ENCODE measurements around the gene MGLL. TPM values are rescaled to one million over a fixed set of nuclear protein-coding genes. Genes with fewer than 3 reads are reported as not detected.

Gene MGLL
- total and polyA plus RNA-seq, 8 donors = 10.5 to 118 (median 37.9) TPM

DNA sequence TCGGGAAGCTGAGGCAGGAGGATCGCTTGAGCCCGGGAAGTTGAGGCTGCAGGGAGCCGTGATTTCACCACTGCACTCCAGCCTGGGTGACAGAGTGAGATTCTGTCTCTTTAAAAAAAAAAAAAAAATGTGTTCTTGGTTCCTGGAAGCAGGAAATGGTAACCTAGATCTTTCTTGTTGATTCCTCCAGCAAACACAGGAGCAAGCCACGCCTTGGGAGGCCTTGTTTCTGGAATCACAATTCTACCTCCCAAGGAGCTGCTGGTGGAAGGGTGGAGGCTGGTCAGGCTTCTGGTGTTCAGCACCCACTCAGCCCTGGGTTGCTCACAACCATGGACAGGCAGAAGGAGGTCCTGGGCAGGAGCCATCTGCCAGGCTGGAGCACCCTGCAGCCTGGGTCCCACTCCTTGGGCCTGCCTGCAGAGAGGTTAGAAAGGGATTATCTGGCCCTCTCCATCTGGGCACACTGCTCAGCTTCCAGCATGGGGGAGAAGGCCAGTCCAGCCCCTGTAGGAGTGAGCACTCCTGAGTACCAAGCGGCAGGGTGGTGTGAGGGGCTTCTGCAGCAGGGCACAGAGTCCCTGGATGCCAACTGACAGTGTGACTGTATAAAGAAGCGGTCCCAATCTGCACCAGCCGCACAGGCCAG is 84.0 kb downstream of the MGLL start:
- H3K4me1 ChIP-seq = peaks cover 44 to 74% (median 60%) of the 10 kb centered on the region in 4 donors
- TF ChIP-seq EP300 (IDR thresholded peaks at IDR 0.05) = no peak
- TF ChIP-seq POLR2A (IDR thresholded peaks at IDR 0.05) = no peak
- TF ChIP-seq POLR2AphosphoS5 (IDR thresholded peaks at IDR 0.05) = peak in 2 of 3 donors; percentile 60 to 74
- TF ChIP-seq, protein P1, sequence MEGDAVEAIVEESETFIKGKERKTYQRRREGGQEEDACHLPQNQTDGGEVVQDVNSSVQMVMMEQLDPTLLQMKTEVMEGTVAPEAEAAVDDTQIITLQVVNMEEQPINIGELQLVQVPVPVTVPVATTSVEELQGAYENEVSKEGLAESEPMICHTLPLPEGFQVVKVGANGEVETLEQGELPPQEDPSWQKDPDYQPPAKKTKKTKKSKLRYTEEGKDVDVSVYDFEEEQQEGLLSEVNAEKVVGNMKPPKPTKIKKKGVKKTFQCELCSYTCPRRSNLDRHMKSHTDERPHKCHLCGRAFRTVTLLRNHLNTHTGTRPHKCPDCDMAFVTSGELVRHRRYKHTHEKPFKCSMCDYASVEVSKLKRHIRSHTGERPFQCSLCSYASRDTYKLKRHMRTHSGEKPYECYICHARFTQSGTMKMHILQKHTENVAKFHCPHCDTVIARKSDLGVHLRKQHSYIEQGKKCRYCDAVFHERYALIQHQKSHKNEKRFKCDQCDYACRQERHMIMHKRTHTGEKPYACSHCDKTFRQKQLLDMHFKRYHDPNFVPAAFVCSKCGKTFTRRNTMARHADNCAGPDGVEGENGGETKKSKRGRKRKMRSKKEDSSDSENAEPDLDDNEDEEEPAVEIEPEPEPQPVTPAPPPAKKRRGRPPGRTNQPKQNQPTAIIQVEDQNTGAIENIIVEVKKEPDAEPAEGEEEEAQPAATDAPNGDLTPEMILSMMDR (IDR thresholded peaks at IDR 0.05) = no peak

DNA sequence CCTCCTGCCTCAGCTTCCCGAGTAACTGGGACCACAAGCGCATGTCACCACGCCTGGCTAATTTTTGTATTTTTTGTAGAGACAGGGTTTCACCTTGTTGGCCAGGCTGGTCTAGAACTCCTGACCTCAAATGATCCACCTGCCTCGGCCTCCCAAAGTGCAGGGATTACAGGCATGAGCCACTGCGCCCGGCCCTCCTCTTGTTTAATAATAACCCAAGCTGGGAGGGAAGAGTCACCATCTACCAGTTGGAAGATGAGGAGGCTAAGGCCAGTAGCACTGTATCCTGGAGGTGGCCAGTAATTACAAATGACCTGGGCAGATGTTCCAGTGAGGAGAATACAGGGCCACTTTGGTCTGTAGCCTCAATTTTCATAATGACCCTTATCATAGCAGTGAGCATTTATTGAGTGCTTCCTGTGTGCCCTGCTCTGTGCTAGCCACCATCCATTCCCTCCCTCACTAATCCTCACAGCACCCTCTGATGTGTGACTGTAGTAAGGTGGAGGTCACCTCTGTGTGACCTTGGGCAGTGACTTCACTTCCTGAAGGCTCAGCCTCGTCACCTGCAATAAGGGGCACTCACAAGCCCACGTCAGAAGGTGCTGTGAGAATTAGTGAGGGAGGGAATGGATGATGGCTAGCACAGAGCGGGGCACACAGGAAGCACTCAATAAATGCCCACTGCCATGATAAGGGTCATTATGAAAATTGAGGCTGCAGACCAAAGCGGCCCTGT is 85.3 kb downstream of the MGLL start:
- H3K9me3 ChIP-seq = no peaks in the 10 kb centered on the region
- WGBS, 5 donors = 88 to 96% (median 90%) methylated on average over 10 of the region's 10 CpGs
- intact Hi-C loops (cut with DNase I; ENCODE audit: low total_unique reads) = no loop called here
- no peak for DNase-seq
- H3K4me3 ChIP-seq = no peak overlapping the region
- H3K27me3 ChIP-seq = no peaks in the 10 kb centered on the region
- TF ChIP-seq, protein P1 (IDR thresholded peaks at IDR 0.05) = no peak
- TF ChIP-seq POLR2A (IDR thresholded peaks at IDR 0.05) = no peak
- H3K36me3 ChIP-seq = no peaks in the 10 kb centered on the region
- peaks cover 50 to 78% (median 68%) of the 10 kb centered on the region in 4 donors for H3K4me1 ChIP-seq
- peak overlapping the region in 4 of 5 donors; percentile 4 to 73 (median 60) for H3K27ac ChIP-seq

More for the DNA sequence above, 84.0 kb downstream of the MGLL start:
- H3K27ac ChIP-seq = peak overlapping the region; percentile 78 to 88 (median 84)
- no peaks in the 10 kb centered on the region for H3K9me3 ChIP-seq
- DNase-seq = peak; percentile 74 to 79
- H3K27me3 ChIP-seq = no peaks in the 10 kb centered on the region
- no peak overlapping the region for H3K4me3 ChIP-seq
- H3K36me3 ChIP-seq = no peaks in the 10 kb centered on the region
- WGBS, 5 donors = 59 to 83% (median 67%) methylated on average over 5 to 8 of the region's 8 CpGs
- intact Hi-C loops (cut with DNase I; ENCODE audit: low total_unique reads) = no loop called here

DNA sequence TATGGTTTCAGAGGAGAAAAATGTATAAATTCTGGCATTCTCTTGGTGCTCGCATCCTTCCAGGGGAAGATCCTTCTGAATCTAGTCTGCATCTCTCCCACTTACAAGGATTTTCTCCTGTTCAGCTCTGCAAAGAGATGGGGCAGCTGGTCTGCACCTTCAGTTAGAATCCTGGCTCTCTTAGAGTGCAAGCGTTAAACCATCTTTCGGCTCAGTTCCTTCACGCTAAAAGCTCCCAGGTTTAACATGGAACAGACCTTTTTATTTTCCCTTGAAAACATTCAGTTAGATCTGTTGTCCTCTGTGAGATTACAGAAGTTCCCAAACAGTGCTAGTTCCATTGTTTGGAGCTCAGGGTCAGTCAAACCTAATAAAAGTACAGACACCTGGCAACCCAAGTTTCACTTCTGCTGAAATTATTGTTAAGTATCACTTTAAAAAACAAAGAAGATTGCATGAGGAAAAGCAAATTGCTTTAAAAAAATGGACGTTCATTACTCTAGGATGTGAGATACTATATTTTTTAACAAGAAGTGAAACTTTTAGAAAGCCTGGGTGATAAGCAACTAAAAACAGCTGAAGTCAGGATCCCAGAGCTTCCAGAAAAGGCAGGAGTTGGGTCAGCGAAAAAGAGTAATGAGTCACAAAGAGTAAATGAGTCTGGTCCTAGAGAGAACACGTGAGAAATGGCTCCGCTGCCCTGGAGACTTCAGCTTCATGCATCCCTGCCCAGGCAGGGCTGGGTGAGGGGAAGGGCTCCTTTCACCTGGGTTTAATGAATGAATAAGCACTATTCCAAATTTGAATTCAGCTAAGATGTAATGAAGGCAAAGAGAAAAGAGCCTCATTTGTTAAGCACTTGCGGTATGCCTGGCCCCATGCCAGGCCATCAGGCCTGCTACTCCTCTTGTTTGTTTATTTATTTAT is 86.3 kb downstream of the MGLL start:
- peaks cover 50 to 78% (median 68%) of the 10 kb centered on the region in 4 donors for H3K4me1 ChIP-seq
- H3K27me3 ChIP-seq = no peaks in the 10 kb centered on the region
- WGBS, 5 donors = 42 to 50% (median 45%) methylated on average over 9 of the region's 9 CpGs
- no peaks in the 10 kb centered on the region for H3K9me3 ChIP-seq
- H3K4me3 ChIP-seq = no peak overlapping the region
- DNase-seq = peak in 1 of 2 donors; percentile 67
- H3K36me3 ChIP-seq = no peaks in the 10 kb centered on the region
- intact Hi-C loops (cut with DNase I; ENCODE audit: low total_unique reads) = no loop called here
- H3K27ac ChIP-seq = peak overlapping the region in 4 of 5 donors; percentile 4 to 73 (median 60)
- no peak for TF ChIP-seq POLR2A (IDR thresholded peaks at IDR 0.05)

DNA sequence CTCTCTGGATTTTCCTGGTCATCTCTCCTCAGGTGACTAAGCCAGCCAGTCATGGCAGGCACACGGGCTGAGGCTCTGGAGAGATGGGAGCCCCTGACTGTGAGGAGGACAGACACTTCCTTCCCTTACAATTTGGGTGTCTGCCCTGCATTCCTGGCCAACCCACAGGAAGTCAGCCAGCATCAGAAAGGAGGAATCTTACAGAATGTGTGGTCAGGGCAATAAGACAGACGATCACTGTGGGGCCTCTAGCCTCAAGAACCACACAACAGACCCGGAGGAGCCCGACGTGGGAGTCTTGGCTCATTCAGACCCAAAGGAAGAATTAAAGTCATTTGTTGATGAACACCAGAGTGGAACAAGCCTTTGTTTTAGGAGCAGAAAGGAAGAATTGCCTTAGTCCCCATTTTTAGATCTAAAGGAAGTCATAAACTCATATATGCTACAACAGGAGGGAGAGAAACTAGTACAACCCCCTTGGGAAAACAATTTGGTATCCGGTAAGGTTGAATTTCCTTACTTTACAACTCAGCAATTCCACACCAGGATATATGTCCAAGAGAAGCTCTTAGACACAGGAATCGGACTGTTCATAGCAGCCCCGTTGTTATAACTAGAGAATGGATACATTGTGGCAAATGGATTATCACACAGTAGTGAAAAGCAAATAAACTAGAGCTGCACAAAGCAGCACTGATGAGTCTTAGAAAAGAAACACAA is 87.4 kb downstream of the MGLL start:
- peak in 1 of 2 donors; percentile 61 for DNase-seq
- peaks cover 50 to 86% (median 68%) of the 10 kb centered on the region in 4 donors for H3K4me1 ChIP-seq
- WGBS, 5 donors = 47 to 65% (median 61%) methylated on average over 8 of the region's 8 CpGs
- H3K9me3 ChIP-seq = no peaks in the 10 kb centered on the region
- H3K4me3 ChIP-seq = no peak overlapping the region
- H3K27ac ChIP-seq = peak overlapping the region in 4 of 5 donors; percentile 51 to 73 (median 61)
- no peaks in the 10 kb centered on the region for H3K27me3 ChIP-seq
- peak in 1 of 3 donors; percentile 48 for TF ChIP-seq POLR2AphosphoS5 (IDR thresholded peaks at IDR 0.05)
- TF ChIP-seq, protein P1 (IDR thresholded peaks at IDR 0.05) = no peak
- no peaks in the 10 kb centered on the region for H3K36me3 ChIP-seq
- intact Hi-C loops (cut with DNase I; ENCODE audit: low total_unique reads) = no loop called here
